ENCODE measurements around the gene TNFAIP8L1. TPM values are rescaled to one million over a fixed set of nuclear protein-coding genes. Genes with fewer than 3 reads are reported as not detected.
"Not testable (repeated sequence)": the region's sequence is repeated elsewhere in the genome, so short reads cannot be mapped to it uniquely, and the experiment has no call there.

TNFAIP8L1 gene
- polyA plus RNA-seq, 3 donors from 2014 or later, result 2.4 to 14.1 (median 5.2) TPM

- DNase-seq, result no peak
- peaks cover 18 to 27% of the 10 kb centered on the region in 2 donors for H3K4me1 Mint-ChIP-seq
- H3K4me3 Mint-ChIP-seq, result no peak overlapping the region
- peak overlapping the region in 2 of 6 donors; percentile 59 to 64 for H3K27ac Mint-ChIP-seq
- peaks cover 0 to 2% (median 1%) of the 10 kb centered on the region in 3 donors for H3K27me3 Mint-ChIP-seq (ENCODE audit: low read depth in 3 of 3)
- H3K36me3 Mint-ChIP-seq, result peaks cover 4 to 12% (median 7%) of the 10 kb centered on the region in 3 donors
- no peaks in the 10 kb centered on the region for H3K9me3 Mint-ChIP-seq
Observed at GRCh38 chr19:4662020-4662695, 22.8 kb downstream of the TNFAIP8L1 start.

- Mint-ChIP-seq H3K27ac (peak overlapping the region in 1 of 6 donors; percentile 40), H3K27me3 (ENCODE audit: low read depth in 3 of 3) (peaks cover 0 to 4% (median 0%) of the 10 kb centered on the region in 3 donors), H3K9me3 (no peaks in the 10 kb centered on the region), H3K36me3 (peaks cover 4 to 12% (median 7%) of the 10 kb centered on the region in 3 donors), H3K4me1 (peaks cover 12 to 20% of the 10 kb centered on the region in 2 donors), H3K4me3 (no peak overlapping the region)
- no peak for DNase-seq
Observed at GRCh38 chr19:4662812-4663211, 23.5 kb downstream of the TNFAIP8L1 start.

- peaks cover 7 to 9% (median 8%) of the 10 kb centered on the region in 3 donors for H3K36me3 Mint-ChIP-seq
- H3K4me1 Mint-ChIP-seq, result peaks cover 18 to 19% of the 10 kb centered on the region in 2 donors
- peaks cover 1 to 7% (median 2%) of the 10 kb centered on the region in 3 donors for H3K27me3 Mint-ChIP-seq (ENCODE audit: low read depth in 3 of 3)
- H3K9me3 Mint-ChIP-seq, result no peaks in the 10 kb centered on the region
- H3K4me3 Mint-ChIP-seq, result no peak overlapping the region
- no peak overlapping the region for H3K27ac Mint-ChIP-seq
- DNase-seq, result no peak
Observed at GRCh38 chr19:4664642-4665041, 25.3 kb downstream of the TNFAIP8L1 start.

- peak within 1 kb of the TSS; percentile 85 to 91 (median 87) for H3K4me3 Mint-ChIP-seq
- H3K9me3 Mint-ChIP-seq, result no peaks in the 10 kb centered on the region
- peak within 1 kb of the TSS; percentile 67 to 92 (median 86) for H3K27ac Mint-ChIP-seq
- peak; percentile 89 to 92 (median 92) for DNase-seq
- H3K36me3 Mint-ChIP-seq, result peaks cover 4 to 5% (median 5%) of the 10 kb centered on the region in 3 donors
- H3K27me3 Mint-ChIP-seq (ENCODE audit: low read depth in 3 of 3), result peaks cover 3 to 9% (median 6%) of the 10 kb centered on the region in 3 donors
- peaks cover 18 to 20% of the 10 kb centered on the region in 2 donors for H3K4me1 Mint-ChIP-seq
Observed at GRCh38 chr19:4669723-4670480, 30.6 kb downstream of the TNFAIP8L1 start, which contains the start of gene MYDGF. TSS of gene MYDGF (minus strand) at chr19:4670342. CDS start at chr19:4670334, 8 bp downstream.

GRCh38 chr19:4671185-4671851 is 32.0 kb downstream of the TNFAIP8L1 start:
- DNase-seq, result no peak
- Mint-ChIP-seq H3K4me3 (peak overlapping the region; percentile 50 to 72 (median 62)), H3K27me3 (ENCODE audit: low read depth in 3 of 3) (peaks cover 3 to 10% (median 8%) of the 10 kb centered on the region in 3 donors), H3K9me3 (no peaks in the 10 kb centered on the region), H3K4me1 (peaks cover 18 to 20% of the 10 kb centered on the region in 2 donors), H3K27ac (peak overlapping the region in 5 of 6 donors; percentile 8 to 76 (median 67)), H3K36me3 (peaks cover 4 to 5% (median 5%) of the 10 kb centered on the region in 3 donors)

GRCh38 chr19:4673216-4673615 is 33.9 kb downstream of the TNFAIP8L1 start:
- Mint-ChIP-seq H3K4me1 (peaks cover 14 to 18% of the 10 kb centered on the region in 2 donors), H3K9me3 (no peaks in the 10 kb centered on the region), H3K27me3 (ENCODE audit: low read depth in 3 of 3) (peaks cover 3 to 10% (median 7%) of the 10 kb centered on the region in 3 donors), H3K27ac (peak overlapping the region in 1 of 6 donors; percentile 43), H3K36me3 (peaks cover 3 to 7% (median 7%) of the 10 kb centered on the region in 3 donors), H3K4me3 (no peak overlapping the region)
- no peak for DNase-seq

GRCh38 chr19:4673726-4674125 is 34.4 kb downstream of the TNFAIP8L1 start:
- H3K27me3 Mint-ChIP-seq (ENCODE audit: low read depth in 3 of 3), result peaks cover 3 to 10% (median 7%) of the 10 kb centered on the region in 3 donors
- H3K27ac Mint-ChIP-seq, result peak overlapping the region in 3 of 6 donors; percentile 12 to 62 (median 53)
- H3K4me1 Mint-ChIP-seq, result peaks cover 10 to 13% of the 10 kb centered on the region in 2 donors
- H3K36me3 Mint-ChIP-seq, result peaks cover 0 to 4% (median 3%) of the 10 kb centered on the region in 3 donors
- no peak overlapping the region for H3K4me3 Mint-ChIP-seq
- no peak for DNase-seq
- no peaks in the 10 kb centered on the region for H3K9me3 Mint-ChIP-seq

GRCh38 chr19:4675346-4675745 is 36.0 kb downstream of the TNFAIP8L1 start:
- peaks cover 0 to 9% (median 2%) of the 10 kb centered on the region in 3 donors for H3K27me3 Mint-ChIP-seq (ENCODE audit: low read depth in 3 of 3)
- DNase-seq, result no peak
- no peak overlapping the region for H3K4me3 Mint-ChIP-seq
- H3K9me3 Mint-ChIP-seq, result no peaks in the 10 kb centered on the region
- no peak overlapping the region for H3K27ac Mint-ChIP-seq
- H3K36me3 Mint-ChIP-seq, result peaks cover 0 to 4% (median 3%) of the 10 kb centered on the region in 3 donors
- H3K4me1 Mint-ChIP-seq, result peaks cover 2 to 5% of the 10 kb centered on the region in 2 donors

GRCh38 chr19:4676955-4677731 is 37.8 kb downstream of the TNFAIP8L1 start:
- H3K4me1 Mint-ChIP-seq, result no peaks in the 10 kb centered on the region
- peak overlapping the region in 2 of 6 donors; percentile 7 to 29 for H3K27ac Mint-ChIP-seq
- H3K9me3 Mint-ChIP-seq, result no peaks in the 10 kb centered on the region
- peaks cover 0 to 4% (median 3%) of the 10 kb centered on the region in 3 donors for H3K36me3 Mint-ChIP-seq
- no peak overlapping the region for H3K4me3 Mint-ChIP-seq
- peak in 2 of 3 donors; percentile 20 to 21 for DNase-seq
- peaks cover 2 to 9% (median 2%) of the 10 kb centered on the region in 3 donors for H3K27me3 Mint-ChIP-seq (ENCODE audit: low read depth in 3 of 3)

GRCh38 chr19:4678881-4679790 is 39.8 kb downstream of the TNFAIP8L1 start:
- Mint-ChIP-seq H3K9me3 (no peaks in the 10 kb centered on the region), H3K27me3 (ENCODE audit: low read depth in 3 of 3) (peaks cover 2 to 8% (median 2%) of the 10 kb centered on the region in 3 donors), H3K36me3 (peaks cover 0 to 8% (median 3%) of the 10 kb centered on the region in 3 donors), H3K4me1 (no peaks in the 10 kb centered on the region), H3K4me3 (no peak overlapping the region), H3K27ac (no peak overlapping the region)
- peak in 1 of 3 donors; percentile 22 for DNase-seq

GRCh38 chr19:4680021-4680420 is 40.7 kb downstream of the TNFAIP8L1 start:
- H3K27ac Mint-ChIP-seq, result not testable (repeated sequence)

More at GRCh38 chr19:4680021-4680420, 40.7 kb downstream of the TNFAIP8L1 start:
- H3K27me3 Mint-ChIP-seq (ENCODE audit: low read depth in 3 of 3); H3K9me3 Mint-ChIP-seq; DNase-seq; H3K4me3 Mint-ChIP-seq; H3K36me3 Mint-ChIP-seq; H3K4me1 Mint-ChIP-seq: not testable (repeated sequence)
